ENCODE results near the gene KNSTRN.

The KNSTRN gene

GRCh38 chr15:40405501-40406381 lies 23.2 kb downstream of the KNSTRN start, which contains the start of gene IVD:
IVD (plus strand) TSS chr15:40405795; CDS start chr15:40405828, 33 bp downstream.
- peak; percentile 88 to 89 for DNase-seq

GRCh38 chr15:40407330-40407990 lies 24.9 kb downstream of the KNSTRN start:
- no peak for DNase-seq

- DNase-seq: no peak
Observed at GRCh38 chr15:40409366-40409765, 26.8 kb downstream of the KNSTRN start.

GRCh38 chr15:40410476-40410875 lies 28.0 kb downstream of the KNSTRN start:
- no peak for DNase-seq

- no peak for DNase-seq
Observed at GRCh38 chr15:40412095-40412759, 29.7 kb downstream of the KNSTRN start.

- DNase-seq: no peak
Observed at GRCh38 chr15:40413036-40413435, 30.5 kb downstream of the KNSTRN start.

GRCh38 chr15:40414816-40415215 lies 32.3 kb downstream of the KNSTRN start:
- no peak for DNase-seq

GRCh38 chr15:40415226-40415625 lies 32.7 kb downstream of the KNSTRN start:
- DNase-seq: no peak

GRCh38 chr15:40416056-40416455 lies 33.5 kb downstream of the KNSTRN start:
- no peak for DNase-seq

GRCh38 chr15:40418126-40418525 lies 35.6 kb downstream of the KNSTRN start:
- DNase-seq: no peak

GRCh38 chr15:40420071-40420713 lies 37.7 kb downstream of the KNSTRN start:
- DNase-seq: no peak

- DNase-seq: no peak
Observed at GRCh38 chr15:40420793-40421192, 38.3 kb downstream of the KNSTRN start.

GRCh38 chr15:40421246-40422157 lies 39.0 kb downstream of the KNSTRN start:
- DNase-seq: peak; percentile 77 to 78

- no peak for DNase-seq
Observed at GRCh38 chr15:40424483-40425115, 42.1 kb downstream of the KNSTRN start.

- no peak for DNase-seq
Observed at GRCh38 chr15:40425681-40426080, 43.2 kb downstream of the KNSTRN start.

GRCh38 chr15:40427188-40427587 lies 44.7 kb downstream of the KNSTRN start:
- no peak for DNase-seq

- DNase-seq: no peak
Observed at GRCh38 chr15:40428185-40428584, 45.7 kb downstream of the KNSTRN start.

- no peak for DNase-seq
Observed at GRCh38 chr15:40429068-40429710, 46.7 kb downstream of the KNSTRN start.

GRCh38 chr15:40430271-40430805 lies 47.8 kb downstream of the KNSTRN start:
- DNase-seq: no peak

- no peak for DNase-seq
Observed at GRCh38 chr15:40435023-40435709, 52.6 kb downstream of the KNSTRN start.

All from CD4-positive, alpha-beta T cell treated with Interleukin-4 for 1 hour (primary cell).